KBM-7 (cell line): ENCODE results near the gene NPY4R.
"Not testable (repeated sequence)": the region's sequence is repeated elsewhere in the genome, so short reads cannot be mapped to it uniquely, and the experiment has no call there.

Experiments used
- DNase-seq: peaks from one replicate; pipeline ENCODE4 v3.0.0-alpha.2; 2015
- in situ Hi-C: fragments of 300-500 bp; cut with MboI; formaldehyde crosslinking; loops from 2 replicates; pipeline ENCODE4 v1.14.3; 2020; ENCODE audit warnings: low sequenced_read_pairs, low pct_unique_long_range_greater_than_20kb, mixed read lengths

NPY4R gene

GRCh38 chr10:46463608-46464007 lies 2.1 kb downstream of the NPY4R start:
- DNase-seq, in situ Hi-C loops: not testable (repeated sequence)

DNA sequence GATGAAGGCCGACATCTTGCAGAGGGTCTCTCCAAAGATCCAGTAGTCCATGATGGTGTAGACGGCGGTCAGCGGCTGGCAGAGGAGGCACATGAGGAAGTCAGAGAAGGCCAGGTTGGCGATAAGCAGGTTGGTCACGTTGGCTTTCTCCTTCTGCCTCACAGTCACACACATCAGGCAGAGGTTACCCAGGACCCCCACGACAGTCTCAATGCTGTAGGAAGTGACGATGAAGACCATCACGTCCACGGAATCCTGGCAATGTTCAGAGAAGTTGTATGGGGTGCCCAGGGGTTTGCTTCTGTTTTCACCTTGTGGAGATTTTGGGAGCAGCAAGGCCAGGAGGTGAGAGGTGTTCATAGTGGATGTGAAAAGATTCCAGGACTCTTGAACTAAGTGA lies 3.5 kb downstream of the NPY4R start:
- in situ Hi-C loops, DNase-seq: not testable (repeated sequence)

DNA sequence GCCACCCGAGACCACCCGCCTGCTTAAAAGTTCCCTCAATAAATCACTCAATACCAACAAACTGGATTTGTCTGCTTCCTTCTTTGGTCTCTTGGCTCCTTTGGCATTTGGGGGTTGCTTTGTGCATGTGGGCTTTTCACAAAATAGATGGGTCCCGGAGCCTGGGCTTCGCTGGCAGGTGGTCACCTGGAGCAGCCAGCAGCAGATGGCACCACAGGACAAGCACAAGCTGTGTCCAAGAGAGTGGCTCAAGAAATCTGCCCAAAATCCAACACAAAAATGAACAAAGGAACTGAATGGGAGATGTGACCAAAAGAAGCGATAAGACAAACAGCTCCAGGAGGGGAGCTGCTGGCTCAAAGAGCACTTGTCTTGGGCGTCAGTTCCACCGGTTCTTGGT lies 6.2 kb downstream of the NPY4R start:
- in situ Hi-C loops, DNase-seq: not testable (repeated sequence)

DNA sequence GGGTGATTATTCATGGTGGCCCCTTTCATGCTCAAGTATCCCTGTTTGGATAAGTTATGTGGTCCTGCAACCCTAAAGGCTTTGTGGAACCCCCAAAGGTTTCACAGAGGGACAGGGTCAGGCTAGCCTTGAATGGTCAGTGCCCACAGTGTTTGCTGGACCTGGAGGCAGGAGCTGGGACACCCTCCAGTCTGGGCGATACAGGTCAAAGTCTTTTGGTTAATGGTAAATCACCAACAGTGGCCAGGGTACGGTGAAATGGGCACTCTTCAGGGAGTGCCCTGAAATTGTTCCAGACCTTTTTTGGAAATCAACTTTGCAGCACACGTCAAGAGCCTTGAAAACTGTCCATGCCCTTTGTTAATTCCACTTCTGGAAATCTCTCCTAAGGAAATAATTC lies 8.7 kb downstream of the NPY4R start:
- in situ Hi-C loops, DNase-seq: not testable (repeated sequence)

GRCh38 chr10:46455992-46456391 lies 9.8 kb downstream of the NPY4R start:
- DNase-seq, in situ Hi-C loops: not testable (repeated sequence)

GRCh38 chr10:46451365-46451764 lies 14.4 kb downstream of the NPY4R start:
- DNase-seq, in situ Hi-C loops: not testable (repeated sequence)

DNA sequence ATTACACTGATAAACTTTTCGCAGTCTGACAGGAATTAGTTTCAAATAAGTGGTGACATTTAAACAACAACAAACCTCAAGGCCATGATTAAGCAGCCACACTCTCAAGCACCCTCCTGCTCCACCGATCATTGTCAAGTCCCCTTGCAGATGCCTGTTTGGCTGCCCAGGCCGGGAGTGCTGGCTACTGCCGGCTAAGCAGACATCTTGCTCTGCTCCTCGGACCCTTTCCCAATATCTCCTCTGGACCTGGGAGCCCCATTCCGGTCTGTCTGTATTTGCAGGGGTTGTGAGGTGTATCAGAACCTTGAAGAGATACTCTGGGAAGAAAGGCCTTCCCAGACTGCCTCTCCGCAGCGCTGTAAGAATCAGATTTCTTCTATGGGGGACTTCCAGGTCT lies 14.9 kb downstream of the NPY4R start:
- in situ Hi-C loops, DNase-seq: not testable (repeated sequence)

GRCh38 chr10:46447439-46447838 lies 18.3 kb downstream of the NPY4R start:
- DNase-seq, in situ Hi-C loops: not testable (repeated sequence)

GRCh38 chr10:46445389-46446122 lies 20.2 kb downstream of the NPY4R start:
- DNase-seq, in situ Hi-C loops: not testable (repeated sequence)

DNA sequence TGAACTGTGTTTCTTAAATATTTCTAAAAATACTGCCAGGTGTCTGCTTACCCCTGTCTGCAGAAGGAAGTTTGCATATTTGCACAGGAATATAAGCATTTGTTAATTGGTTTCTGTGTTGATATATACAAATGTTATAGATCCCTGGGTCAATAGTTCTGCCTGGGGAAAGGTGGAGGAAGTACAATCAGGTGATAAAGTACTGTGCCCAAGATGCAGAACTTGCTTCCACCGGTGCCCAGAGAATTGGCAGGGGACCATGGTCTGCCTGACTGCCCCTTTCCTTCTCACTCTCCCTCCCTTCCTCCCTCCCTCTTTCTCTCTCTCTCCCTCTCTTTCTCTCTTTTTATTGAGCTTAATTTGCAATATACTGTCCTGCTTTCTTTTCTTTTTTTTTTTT lies 22.3 kb downstream of the NPY4R start:
- in situ Hi-C loops, DNase-seq: not testable (repeated sequence)

- DNase-seq, in situ Hi-C loops: not testable (repeated sequence)
Observed at GRCh38 chr10:46442706-46443275, 23.0 kb downstream of the NPY4R start.

DNA sequence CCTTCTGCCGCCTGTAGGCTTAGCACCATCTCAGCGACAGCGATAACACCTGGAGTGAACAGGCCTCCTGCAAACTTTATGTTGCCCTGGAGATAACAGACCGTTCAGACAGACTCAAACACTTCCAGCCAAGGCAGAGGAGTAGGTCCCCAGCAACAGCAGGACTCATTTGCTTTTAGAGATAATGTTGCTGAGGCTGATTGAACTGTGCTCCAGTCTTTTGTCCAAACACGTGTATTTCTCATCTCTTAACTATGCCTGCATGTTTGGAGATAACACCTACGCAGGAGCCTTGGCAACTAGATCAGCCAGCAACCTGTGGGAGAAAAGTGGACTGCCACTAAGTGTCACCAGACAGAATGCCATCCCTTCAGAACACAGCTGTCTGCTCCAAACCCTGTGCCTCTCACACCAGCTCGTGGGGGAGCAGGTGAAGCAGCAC lies 23.9 kb downstream of the NPY4R start:
- in situ Hi-C loops, DNase-seq: not testable (repeated sequence)

- DNase-seq, in situ Hi-C loops: not testable (repeated sequence)
Observed at GRCh38 chr10:46440942-46441341, 24.8 kb downstream of the NPY4R start.

GRCh38 chr10:46423550-46423949 lies 42.2 kb downstream of the NPY4R start:
- in situ Hi-C loops, DNase-seq: not testable (repeated sequence)

DNA sequence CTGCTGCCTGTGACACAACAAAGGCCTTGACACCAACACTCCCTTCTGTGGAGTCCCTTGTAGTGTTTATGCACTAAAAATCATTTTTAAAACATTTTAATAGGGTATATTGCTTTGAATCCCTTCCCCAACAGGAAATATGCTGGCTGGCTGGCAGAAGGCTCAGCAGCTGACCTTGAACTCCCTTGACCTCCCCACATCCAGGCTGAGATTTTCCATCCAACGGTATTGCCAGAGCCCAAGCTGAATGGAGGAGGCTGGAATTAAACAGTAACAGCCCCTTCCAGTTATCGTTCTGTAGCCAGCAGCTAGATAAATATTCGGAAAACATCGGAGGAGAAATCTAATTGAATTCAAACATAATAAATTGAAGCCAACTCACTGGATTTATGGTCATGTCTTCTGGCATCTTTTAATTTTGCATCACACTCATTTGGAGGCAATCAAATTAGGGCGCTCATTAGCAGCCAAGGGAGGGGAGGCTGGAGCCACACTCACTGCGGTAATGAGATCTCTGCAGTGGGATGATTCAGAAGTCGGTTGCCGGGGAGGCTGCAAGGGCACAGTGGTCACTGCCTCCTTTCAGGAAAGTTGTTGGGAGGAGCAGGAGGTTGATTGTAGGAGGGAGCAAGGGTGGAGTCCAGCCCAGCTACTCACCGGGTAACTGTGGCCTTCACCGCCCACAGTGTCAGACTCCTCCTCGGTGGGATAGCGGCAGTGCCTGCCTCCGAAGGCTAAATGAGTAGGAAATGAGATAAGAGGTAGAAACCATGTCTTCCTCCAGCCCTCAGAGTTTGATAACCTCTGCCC lies 46.0 kb downstream of the NPY4R start:
- DNase-seq, in situ Hi-C loops: not testable (repeated sequence)

DNA sequence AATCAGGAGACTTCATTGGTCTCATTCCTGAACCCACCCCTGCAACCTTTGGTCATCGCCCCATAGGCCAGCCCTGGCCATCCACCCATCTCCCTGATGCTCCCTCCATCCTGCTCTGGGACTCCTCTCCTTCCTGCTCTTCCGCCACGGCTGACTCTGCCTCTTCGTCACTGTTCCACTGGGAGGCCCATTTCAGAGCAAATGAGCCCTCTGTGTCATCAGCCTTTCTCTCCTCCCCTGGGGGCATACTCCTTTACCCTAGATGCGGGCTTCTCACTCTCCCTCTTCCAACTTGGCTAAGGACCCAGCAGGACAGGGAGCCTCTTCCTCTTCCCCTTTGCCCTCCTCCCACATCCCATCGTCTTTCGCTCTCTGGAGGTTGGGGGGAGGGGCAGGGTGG lies 47.5 kb downstream of the NPY4R start:
- in situ Hi-C loops, DNase-seq: not testable (repeated sequence)

DNA sequence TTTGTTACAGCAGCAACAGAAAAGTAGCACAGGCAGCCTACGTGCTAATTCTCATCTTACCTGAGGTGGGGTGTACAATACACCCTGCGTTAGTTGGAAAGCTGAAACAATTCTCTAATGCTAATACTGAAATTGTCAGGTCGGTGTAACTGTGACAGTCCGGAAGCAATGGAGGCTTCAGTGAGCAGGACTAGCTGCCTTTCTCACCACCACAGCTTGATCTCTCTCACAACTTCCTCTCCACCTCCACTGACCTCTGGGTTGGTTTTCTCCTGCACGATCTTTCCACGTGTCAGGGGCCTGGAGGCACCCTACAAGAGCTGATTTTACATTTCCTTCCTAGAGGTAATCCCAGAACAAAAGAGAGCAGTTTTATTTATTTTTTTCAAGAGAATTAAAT lies 50.5 kb downstream of the NPY4R start:
- DNase-seq, in situ Hi-C loops: not testable (repeated sequence)

GRCh38 chr10:46412665-46413064 lies 53.1 kb downstream of the NPY4R start:
- in situ Hi-C loops, DNase-seq: not testable (repeated sequence)

DNA sequence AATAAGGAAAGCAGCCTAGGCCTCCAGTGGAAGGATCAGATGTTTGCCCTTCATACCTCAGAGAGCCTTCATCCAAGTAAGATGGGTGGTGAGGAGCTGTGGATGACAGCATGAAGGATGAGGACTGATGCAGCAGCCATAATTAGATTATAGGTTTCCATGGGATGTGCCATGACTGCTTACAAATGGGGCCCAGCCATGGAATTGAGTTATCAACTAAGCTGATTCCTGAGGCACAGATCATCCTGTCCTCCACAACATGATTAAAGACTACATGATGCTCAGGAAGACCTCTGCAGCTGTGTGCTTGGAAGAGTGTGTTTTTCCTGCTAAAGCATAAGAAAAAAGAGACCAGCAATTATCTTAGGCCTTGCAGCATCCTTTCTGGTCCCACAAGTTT lies 54.6 kb downstream of the NPY4R start:
- in situ Hi-C loops, DNase-seq: not testable (repeated sequence)
